ENCODE data around the gene SPOCK1.

The SPOCK1 gene

GRCh38 chr5:137194300-137194699, 304.8 kb downstream of the SPOCK1 start:
- no peak for TF ChIP-seq CTCF (IDR thresholded peaks at IDR 0.05)

- no peak for TF ChIP-seq CTCF (IDR thresholded peaks at IDR 0.05)
Measured at GRCh38 chr5:137192293-137192743, 306.8 kb downstream of the SPOCK1 start.

GRCh38 chr5:137191179-137191578, 307.9 kb downstream of the SPOCK1 start:
- no peak for TF ChIP-seq CTCF (IDR thresholded peaks at IDR 0.05)

- no peak for TF ChIP-seq CTCF (IDR thresholded peaks at IDR 0.05)
Measured at GRCh38 chr5:137190441-137190840, 308.7 kb downstream of the SPOCK1 start.

- TF ChIP-seq CTCF (IDR thresholded peaks at IDR 0.05): no peak
Measured at GRCh38 chr5:137190031-137190430, 309.1 kb downstream of the SPOCK1 start.

- TF ChIP-seq CTCF (IDR thresholded peaks at IDR 0.05): no peak
Measured at GRCh38 chr5:137188566-137188965, 310.6 kb downstream of the SPOCK1 start.

- no peak for TF ChIP-seq CTCF (IDR thresholded peaks at IDR 0.05)
Measured at GRCh38 chr5:137186759-137187461, 312.2 kb downstream of the SPOCK1 start.

GRCh38 chr5:137185193-137185592, 313.9 kb downstream of the SPOCK1 start:
- TF ChIP-seq CTCF (IDR thresholded peaks at IDR 0.05): no peak
